ENCODE results near the gene DPP7. TPM values are rescaled to one million over a fixed set of nuclear protein-coding genes. Genes with fewer than 3 reads are reported as not detected.
"Not testable (repeated sequence)": the region's sequence is repeated elsewhere in the genome, so short reads cannot be mapped to it uniquely, and the experiment has no call there.

DPP7 gene
- total RNA-seq, 1 experiment from 2014 or later, result 230 TPM

DNA sequence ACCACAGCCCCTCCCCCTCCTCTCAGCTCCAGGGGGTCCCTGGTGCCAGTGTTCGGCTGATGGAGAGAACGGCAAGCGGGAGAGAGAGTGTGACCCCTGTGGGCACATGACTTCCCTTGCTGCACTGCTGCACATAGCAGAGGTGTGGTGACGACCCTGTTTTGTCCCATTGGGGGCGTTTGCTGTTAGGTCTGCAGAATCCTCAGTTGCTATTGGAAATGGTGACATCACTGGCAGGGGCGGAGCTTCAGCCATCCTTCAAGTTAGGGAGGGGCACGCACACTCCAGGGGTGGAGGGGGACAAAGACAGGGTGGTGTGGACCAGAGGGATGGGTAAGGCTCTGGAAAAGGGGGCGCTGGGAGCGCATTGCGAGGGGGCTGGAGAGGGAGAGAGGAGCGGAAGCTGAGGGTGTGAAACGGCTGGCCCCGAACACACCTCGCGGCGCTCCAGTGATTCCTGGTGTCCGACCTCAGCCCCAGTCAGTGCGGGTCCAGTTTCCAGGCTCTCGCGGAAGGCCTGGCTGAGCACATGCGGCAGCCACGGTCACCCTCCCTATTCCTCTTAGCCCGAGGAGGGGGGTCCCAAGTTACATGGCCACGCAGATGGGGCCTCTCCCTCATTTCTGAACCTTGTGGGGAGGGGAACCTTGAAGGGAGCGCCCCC is 23.7 kb upstream of the DPP7 start:
- no peak for DNase-seq
- no peak overlapping the region for H3K4me3 Mint-ChIP-seq (ENCODE audit: unreplicated experiment)
- no peaks in the 10 kb centered on the region for H3K27me3 ChIP-seq (replicated peaks; ENCODE audit: control insufficient read depth, insufficient read depth, low read length)
- ChIA-PET POLR2A (no interaction called here), CTCF (no interaction called here)
- no peaks in the 10 kb centered on the region for H3K4me1 Mint-ChIP-seq (ENCODE audit: low read depth, unreplicated experiment)
- peaks cover 6% of the 10 kb centered on the region for H3K36me3 Mint-ChIP-seq (ENCODE audit: insufficient read depth, unreplicated experiment)
- peaks cover 9% of the 10 kb centered on the region for H3K27me3 Mint-ChIP-seq (ENCODE audit: insufficient read depth, unreplicated experiment)
- H3K9me3 ChIP-seq, result no peaks in the 10 kb centered on the region
- TF ChIP-seq, protein P1, sequence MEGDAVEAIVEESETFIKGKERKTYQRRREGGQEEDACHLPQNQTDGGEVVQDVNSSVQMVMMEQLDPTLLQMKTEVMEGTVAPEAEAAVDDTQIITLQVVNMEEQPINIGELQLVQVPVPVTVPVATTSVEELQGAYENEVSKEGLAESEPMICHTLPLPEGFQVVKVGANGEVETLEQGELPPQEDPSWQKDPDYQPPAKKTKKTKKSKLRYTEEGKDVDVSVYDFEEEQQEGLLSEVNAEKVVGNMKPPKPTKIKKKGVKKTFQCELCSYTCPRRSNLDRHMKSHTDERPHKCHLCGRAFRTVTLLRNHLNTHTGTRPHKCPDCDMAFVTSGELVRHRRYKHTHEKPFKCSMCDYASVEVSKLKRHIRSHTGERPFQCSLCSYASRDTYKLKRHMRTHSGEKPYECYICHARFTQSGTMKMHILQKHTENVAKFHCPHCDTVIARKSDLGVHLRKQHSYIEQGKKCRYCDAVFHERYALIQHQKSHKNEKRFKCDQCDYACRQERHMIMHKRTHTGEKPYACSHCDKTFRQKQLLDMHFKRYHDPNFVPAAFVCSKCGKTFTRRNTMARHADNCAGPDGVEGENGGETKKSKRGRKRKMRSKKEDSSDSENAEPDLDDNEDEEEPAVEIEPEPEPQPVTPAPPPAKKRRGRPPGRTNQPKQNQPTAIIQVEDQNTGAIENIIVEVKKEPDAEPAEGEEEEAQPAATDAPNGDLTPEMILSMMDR (IDR thresholded peaks at IDR 0.05; ENCODE audit: insufficient read depth in 1 of 2, low read depth in 1 of 2, low read length in 1 of 2, severe bottlenecking in 1 of 2, unreplicated experiment in 1 of 2), result no peak
- no TSS peak for BruUV-seq (replicated peaks)
- no peak overlapping the region for H3K4me3 ChIP-seq (ENCODE audit: low read depth, low read length)
- intact Hi-C loops (cut with micrococcal nuclease; ENCODE audit: unreplicated experiment), result no loop called here
- H3K27ac Mint-ChIP-seq (ENCODE audit: unreplicated experiment), result no peak overlapping the region
- H3K9me3 Mint-ChIP-seq (ENCODE audit: unreplicated experiment), result no peaks in the 10 kb centered on the region
- H3K36me3 ChIP-seq (ENCODE audit: control insufficient read depth, insufficient read depth, low read length), result no peaks in the 10 kb centered on the region
- peaks cover 10% of the 10 kb centered on the region; the same call in 1 of the 2 replicates for H3K4me1 ChIP-seq

DNA sequence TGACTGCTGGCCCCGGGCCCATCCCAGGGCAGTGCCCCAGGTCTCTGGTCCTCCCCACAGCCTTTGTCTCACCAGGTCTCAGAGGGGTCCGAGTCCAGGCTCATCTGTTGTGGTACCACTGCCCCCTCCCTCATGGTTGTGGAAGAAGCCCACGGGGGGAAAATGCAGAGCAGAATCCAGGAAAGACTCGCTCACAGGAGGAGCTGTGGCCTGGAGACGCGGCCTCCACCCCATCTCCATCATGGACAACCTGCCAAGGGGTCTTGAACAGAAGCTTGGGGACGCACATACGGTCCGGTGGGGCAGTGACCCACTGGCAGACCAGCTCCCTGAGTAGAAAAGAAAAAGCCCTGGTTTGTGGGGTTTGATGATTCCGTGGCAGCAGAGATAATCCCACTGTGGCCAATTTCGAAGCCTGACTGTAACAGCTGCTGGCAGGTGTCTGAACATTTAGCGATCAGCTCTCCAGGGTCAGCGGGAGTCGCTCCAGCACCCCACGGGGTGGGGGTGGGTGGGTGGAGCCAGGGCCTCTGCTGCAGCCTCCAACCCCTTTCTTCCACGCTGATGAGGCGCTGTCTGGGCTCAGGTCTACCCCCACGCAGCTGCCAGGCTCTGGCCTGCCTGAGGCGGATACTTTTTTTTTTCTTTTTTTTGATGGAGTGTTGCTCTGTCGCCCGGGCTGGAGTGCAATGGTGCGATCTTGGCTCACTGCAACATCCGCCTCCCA is 22.5 kb upstream of the DPP7 start:
- Histone ChIP-seq H3K27me3 (replicated peaks; ENCODE audit: control insufficient read depth, insufficient read depth, low read length) (no peaks in the 10 kb centered on the region), H3K36me3 (ENCODE audit: control insufficient read depth, insufficient read depth, low read length) (no peaks in the 10 kb centered on the region), H3K4me3 (ENCODE audit: low read depth, low read length) (no peak overlapping the region), H3K4me1 (peaks cover 10% of the 10 kb centered on the region; the same call in 1 of the 2 replicates), H3K9me3 (no peaks in the 10 kb centered on the region)
- Mint-ChIP-seq H3K27me3 (ENCODE audit: insufficient read depth, unreplicated experiment) (peaks cover 5% of the 10 kb centered on the region), H3K4me1 (ENCODE audit: low read depth, unreplicated experiment) (no peaks in the 10 kb centered on the region), H3K9me3 (ENCODE audit: unreplicated experiment) (no peaks in the 10 kb centered on the region), H3K4me3 (ENCODE audit: unreplicated experiment) (no peak overlapping the region), H3K36me3 (ENCODE audit: insufficient read depth, unreplicated experiment) (peaks cover 6% of the 10 kb centered on the region), H3K27ac (ENCODE audit: unreplicated experiment) (no peak overlapping the region)
- CTCF ChIA-PET, result no interaction called here
- intact Hi-C loops (cut with micrococcal nuclease; ENCODE audit: unreplicated experiment), result no loop called here
- POLR2A ChIA-PET, result interaction anchor here (0.5 to 0.6 kb wide), 2 partner anchors 60 to 100 kb away, joined by 3 to 6 read pairs; no protein-coding TSS in a partner anchor
- BruUV-seq (replicated peaks), result no TSS peak
- TF ChIP-seq, protein P1 (IDR thresholded peaks at IDR 0.05; ENCODE audit: insufficient read depth in 1 of 2, low read depth in 1 of 2, low read length in 1 of 2, severe bottlenecking in 1 of 2, unreplicated experiment in 1 of 2), result no peak
- no peak for DNase-seq

DNA sequence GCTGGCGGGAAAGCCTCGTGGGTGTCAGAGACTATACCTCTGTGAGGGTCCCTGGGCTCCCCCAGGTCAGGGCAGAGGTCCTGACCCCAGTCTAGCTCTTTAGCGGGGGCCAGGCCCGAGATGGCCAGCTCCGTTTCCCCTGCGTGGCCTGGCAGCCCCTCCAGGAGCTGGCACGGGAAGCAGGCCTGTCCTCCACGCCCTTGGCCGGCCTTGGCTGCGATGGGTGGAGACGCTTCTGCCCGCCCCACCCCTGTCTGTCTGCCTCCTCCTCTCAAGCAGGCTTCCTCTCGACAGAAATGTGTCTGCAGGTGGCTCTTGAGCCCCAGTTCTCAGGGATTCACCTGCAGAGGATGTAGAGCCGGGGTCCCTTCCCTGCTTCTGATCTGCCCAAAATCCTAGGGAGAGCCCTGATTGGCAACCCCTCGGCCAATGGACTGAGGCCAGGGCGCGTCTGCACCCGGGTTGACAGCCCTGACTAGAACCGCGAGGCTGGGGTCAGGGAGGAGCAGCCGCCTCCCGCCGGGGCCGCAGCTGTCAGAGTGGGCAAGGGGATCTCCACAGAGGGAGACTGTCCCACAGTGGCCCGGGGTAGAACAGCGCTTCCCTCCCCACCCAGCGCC is 21.8 kb upstream of the DPP7 start:
- intact Hi-C loops (cut with micrococcal nuclease; ENCODE audit: unreplicated experiment), result no loop called here
- ChIA-PET CTCF (no interaction called here), POLR2A (no interaction called here)
- H3K4me1 ChIP-seq, result peaks cover 10% of the 10 kb centered on the region; the same call in 1 of the 2 replicates
- H3K36me3 ChIP-seq (ENCODE audit: control insufficient read depth, insufficient read depth, low read length), result no peaks in the 10 kb centered on the region
- Mint-ChIP-seq H3K4me3 (ENCODE audit: unreplicated experiment) (no peak overlapping the region), H3K4me1 (ENCODE audit: low read depth, unreplicated experiment) (no peaks in the 10 kb centered on the region), H3K9me3 (ENCODE audit: unreplicated experiment) (no peaks in the 10 kb centered on the region), H3K27ac (ENCODE audit: unreplicated experiment) (no peak overlapping the region), H3K27me3 (ENCODE audit: insufficient read depth, unreplicated experiment) (peaks cover 4% of the 10 kb centered on the region), H3K36me3 (ENCODE audit: insufficient read depth, unreplicated experiment) (peaks cover 6% of the 10 kb centered on the region)
- H3K9me3 ChIP-seq, result no peaks in the 10 kb centered on the region
- no peak for DNase-seq
- TF ChIP-seq, protein P1 (IDR thresholded peaks at IDR 0.05; ENCODE audit: insufficient read depth in 1 of 2, low read depth in 1 of 2, low read length in 1 of 2, severe bottlenecking in 1 of 2, unreplicated experiment in 1 of 2), result no peak
- H3K27me3 ChIP-seq (replicated peaks; ENCODE audit: control insufficient read depth, insufficient read depth, low read length), result no peaks in the 10 kb centered on the region
- no TSS peak for BruUV-seq (replicated peaks)
- H3K4me3 ChIP-seq (ENCODE audit: low read depth, low read length), result no peak overlapping the region

DNA sequence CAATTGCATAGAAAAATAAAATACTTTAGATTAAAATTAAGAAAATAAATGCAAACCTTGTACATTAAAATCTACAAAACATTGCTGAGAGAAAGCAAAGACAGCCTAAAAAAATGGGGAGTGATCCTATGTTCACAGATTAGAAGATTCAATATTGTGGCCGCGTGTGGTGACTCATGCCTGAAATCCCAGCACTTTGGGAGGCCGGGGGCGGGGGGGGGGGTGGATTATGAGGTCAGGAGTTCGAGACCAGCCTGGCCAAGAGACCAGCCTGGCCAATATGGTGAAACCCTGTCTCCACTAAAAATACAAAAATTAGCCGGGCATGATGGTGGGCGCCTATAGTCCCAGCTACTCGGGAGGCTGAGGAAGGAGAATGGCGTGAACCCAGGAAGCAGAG is 20.6 kb upstream of the DPP7 start:
- intact Hi-C loops (cut with micrococcal nuclease; ENCODE audit: unreplicated experiment); H3K9me3 ChIP-seq; H3K27ac Mint-ChIP-seq (ENCODE audit: unreplicated experiment); POLR2A ChIA-PET; DNase-seq; H3K27me3 Mint-ChIP-seq (ENCODE audit: insufficient read depth, unreplicated experiment); H3K9me3 Mint-ChIP-seq (ENCODE audit: unreplicated experiment); H3K4me1 ChIP-seq; H3K4me3 Mint-ChIP-seq (ENCODE audit: unreplicated experiment); H3K4me3 ChIP-seq (ENCODE audit: low read depth, low read length); H3K36me3 Mint-ChIP-seq (ENCODE audit: insufficient read depth, unreplicated experiment); BruUV-seq (replicated peaks); H3K4me1 Mint-ChIP-seq (ENCODE audit: low read depth, unreplicated experiment); H3K27me3 ChIP-seq (replicated peaks; ENCODE audit: control insufficient read depth, insufficient read depth, low read length); H3K36me3 ChIP-seq (ENCODE audit: control insufficient read depth, insufficient read depth, low read length): not testable (repeated sequence)
- CTCF ChIA-PET, result interaction anchor here (0.7 kb wide), 1 partner anchor 18 kb away, joined by 3 read pairs; no protein-coding TSS in a partner anchor

Data from Caco-2 (cell line).